Neural cell (in vitro differentiated cells): ENCODE measurements around the gene ABCA4. TPM values are rescaled to one million over a fixed set of nuclear protein-coding genes. Genes with fewer than 3 reads are reported as not detected.

Experiments used
- H2AFZ ChIP-seq: fragments of 200-600, 300-800 bp; sonication (generic), shearing (Covaris generic); 2 replicates; pipeline ENCODE4 v1.6.0; 2014; ENCODE audit warnings: low read depth, mild to moderate bottlenecking, antibody characterized with exemption, low read length, moderate library complexity
- H3F3A ChIP-seq: fragments of 200-600 bp; shearing (Covaris generic); 2 replicates; pipeline ENCODE4 v1.6.1; 2016; ENCODE audit warnings: mild to moderate bottlenecking, moderate library complexity, mixed read lengths, antibody characterized with exemption, low read length; ENCODE audit not compliant: insufficient read depth, poor library complexity, severe bottlenecking
- H3K27ac ChIP-seq: fragments of 200-600, 300-800 bp; sonication (generic), shearing (Covaris generic); 2 replicates; pipeline ENCODE4 v1.5.1; 2014; ENCODE audit warnings: mild to moderate bottlenecking, low read length, moderate library complexity
- H3K27me3 ChIP-seq: fragments of 300-800, 200-600 bp; sonication (generic), shearing (Covaris generic); 2 replicates; pipeline ENCODE4 v1.6.0; 2014; ENCODE audit warnings: mild to moderate bottlenecking, low read depth, low read length, moderate library complexity; ENCODE audit not compliant: insufficient read depth
- H3K36me3 ChIP-seq: fragments of 300-800, 200-600 bp; sonication (generic), shearing (Covaris generic); 2 replicates; pipeline ENCODE4 v1.5.1; 2014; ENCODE audit warnings: mild to moderate bottlenecking, antibody characterized with exemption, low read length, moderate library complexity; ENCODE audit not compliant: insufficient read depth
- H3K4me2 ChIP-seq: fragments of 300-800, 200-600 bp; sonication (generic), shearing (Covaris generic); 2 replicates; pipeline ENCODE4 v1.6.0; 2014; ENCODE audit warnings: mild to moderate bottlenecking, low read length
- H3K4me3 ChIP-seq: fragments of 300-800, 200-600 bp; sonication (generic), shearing (Covaris generic); 2 replicates; pipeline ENCODE4 v1.5.1; 2014; ENCODE audit warnings: mild to moderate bottlenecking, low read length, moderate library complexity
- H3K79me2 ChIP-seq: fragments of 200-600 bp; shearing (Covaris generic); replicated peaks from 2 replicates; pipeline ENCODE4 v1.6.0; 2014; ENCODE audit warnings: mild to moderate bottlenecking, low read length, moderate library complexity; ENCODE audit not compliant: insufficient read depth
- H3K9ac ChIP-seq: fragments of 300-800, 200-600 bp; sonication (generic), shearing (Covaris generic); 2 replicates; pipeline ENCODE4 v1.6.1; 2016; ENCODE audit warnings: mild to moderate bottlenecking, low read length, mixed read lengths
- H3K9me2 ChIP-seq: fragments of 200-600 bp; shearing (Covaris generic); 2 replicates; pipeline ENCODE4 v1.6.1; 2016; ENCODE audit warnings: mild to moderate bottlenecking, low read length, mixed read lengths; ENCODE audit not compliant: insufficient read depth
- H3K9me3 ChIP-seq: fragments of 200-600, 300-800 bp; sonication (generic), shearing (Covaris generic); 2 replicates; pipeline ENCODE4 v1.6.1; 2016; ENCODE audit warnings: mild to moderate bottlenecking, mixed run types, low read length, moderate library complexity, mixed read lengths
- H4K20me1 ChIP-seq: fragments of 200-600 bp; shearing (Covaris generic); 2 replicates; pipeline ENCODE4 v1.6.1; 2016; ENCODE audit warnings: mild to moderate bottlenecking, mixed run types; ENCODE audit not compliant: insufficient read depth
- CTCF ChIP-seq: fragments of 450-650 bp; IDR thresholded peaks from 2 replicates; pipeline ENCODE4 v1.5.1; 2014; ENCODE audit warnings: antibody characterized with exemption, mild to moderate bottlenecking, moderate library complexity; ENCODE audit not compliant: poor library complexity, severe bottlenecking
- EP300 ChIP-seq: fragments of 450-650 bp; conservative IDR thresholded peaks from 2 replicates; pipeline ENCODE4 v1.6.1; 2014; ENCODE audit warnings: antibody characterized with exemption, mild to moderate bottlenecking, moderate library complexity; ENCODE audit not compliant: poor library complexity, severe bottlenecking
- EZH2 ChIP-seq: fragments of 200-600, 300-800 bp; shearing (Covaris generic), sonication (generic); IDR thresholded peaks from 2 replicates; pipeline ENCODE4 v1.6.1; 2014; ENCODE audit warnings: antibody characterized with exemption, low read length, borderline replicate concordance, mild to moderate bottlenecking; ENCODE audit not compliant: insufficient read depth, poor library complexity, severe bottlenecking
- MXI1 ChIP-seq: fragments of 450-650 bp; conservative IDR thresholded peaks from 2 replicates; pipeline ENCODE4 v1.6.1; 2014; ENCODE audit warnings: antibody characterized with exemption, mild to moderate bottlenecking; ENCODE audit not compliant: poor library complexity, severe bottlenecking
- POLR2AphosphoS5 ChIP-seq: IDR thresholded peaks from 2 replicates; pipeline ENCODE4 v1.6.1; 2012
- RAD21 ChIP-seq: fragments of 450-650 bp; conservative IDR thresholded peaks from 2 replicates; pipeline ENCODE4 v1.6.1; 2014; ENCODE audit warnings: antibody characterized with exemption, mild to moderate bottlenecking, moderate library complexity
- REST ChIP-seq: IDR thresholded peaks from 2 replicates; pipeline ENCODE4 v1.6.1; 2012; ENCODE audit warnings: borderline replicate concordance
- SMC3 ChIP-seq: fragments of 450-650 bp; conservative IDR thresholded peaks from 2 replicates; pipeline ENCODE4 v1.6.1; 2014; ENCODE audit warnings: antibody characterized with exemption, mild to moderate bottlenecking, moderate library complexity; ENCODE audit not compliant: poor library complexity
- TAF1 ChIP-seq: IDR thresholded peaks from 2 replicates; pipeline ENCODE4 v1.6.1; 2012; ENCODE audit warnings: low read depth
- polyA plus RNA-seq: library from polyadenylated mRNA; depleted of rRNA; stranded (reverse); fragments of >200 nt; gene quantifications from 2 replicates; pipeline ENCODE4 v1.2.3, GENCODE V29; 2014

Gene ABCA4
- polyA plus RNA-seq, 1 donor from 2014 or later: not detected

GRCh38 chr1:94006604-94007003 lies 114.3 kb downstream of the ABCA4 start:
- Histone ChIP-seq H3K4me3 (no peak overlapping the region), H3K4me2 (no peak overlapping the region), H3K36me3 (no peaks in the 10 kb centered on the region), H3K27me3 (no peaks in the 10 kb centered on the region), H3K9me3 (no peaks in the 10 kb centered on the region), H2AFZ (no peak overlapping the region), H3K9ac (no peak overlapping the region), H3K79me2 (no peaks in the 10 kb centered on the region), H3F3A (no peaks in the 10 kb centered on the region), H3K27ac (no peak overlapping the region), H3K9me2 (no peaks in the 10 kb centered on the region), H4K20me1 (no peaks in the 10 kb centered on the region)
- TF ChIP-seq EZH2 (no peak), SMC3 (no peak), EP300 (no peak), CTCF (no peak), TAF1 (no peak), POLR2AphosphoS5 (no peak), RAD21 (no peak), REST (no peak)

- H3F3A ChIP-seq: no peaks in the 10 kb centered on the region
- no peak overlapping the region for H3K4me3 ChIP-seq
- H3K79me2 ChIP-seq: no peaks in the 10 kb centered on the region
- no peaks in the 10 kb centered on the region for H4K20me1 ChIP-seq
- TF ChIP-seq EP300 (no peak), SMC3 (no peak), EZH2 (no peak), REST (no peak), TAF1 (no peak), POLR2AphosphoS5 (no peak), CTCF (no peak), RAD21 (no peak), MXI1 (no peak)
- no peak overlapping the region for H2AFZ ChIP-seq
- no peak overlapping the region for H3K9ac ChIP-seq
- no peaks in the 10 kb centered on the region for H3K36me3 ChIP-seq
- H3K9me2 ChIP-seq: no peaks in the 10 kb centered on the region
- H3K9me3 ChIP-seq: no peaks in the 10 kb centered on the region
- H3K27ac ChIP-seq: no peak overlapping the region
- no peaks in the 10 kb centered on the region for H3K27me3 ChIP-seq
- H3K4me2 ChIP-seq: no peak overlapping the region
These were observed 116.0 kb downstream of the ABCA4 start for GRCh38 chr1:94004924-94005323.
